NT2/D1 (cell line): ENCODE results near the gene NAPB.

ENCODE experiments used
- DNase-seq: peaks from one replicate; pipeline ENCODE4 v3.0.0-alpha.2; 2011; ENCODE audit warnings: low read depth, low spot score
- H3K27me3 ChIP-seq: 2 replicates; pipeline ENCODE4 v1.6.0; 2011; ENCODE audit warnings: mild to moderate bottlenecking; ENCODE audit not compliant: insufficient read length, insufficient read depth
- H3K36me3 ChIP-seq: 2 replicates; pipeline ENCODE4 v1.6.1; 2011; ENCODE audit warnings: mild to moderate bottlenecking, low read length, mixed read lengths; ENCODE audit not compliant: insufficient read depth, insufficient read length
- H3K4me1 ChIP-seq: 2 replicates; pipeline ENCODE4 v1.5.1; 2011; ENCODE audit not compliant: insufficient read depth, insufficient read length
- H3K4me3 ChIP-seq: 2 replicates; pipeline ENCODE4 v1.5.1; 2011; ENCODE audit warnings: low read depth; ENCODE audit not compliant: insufficient read length
- H3K9ac ChIP-seq: 2 replicates; pipeline ENCODE4 v1.6.0; 2011; ENCODE audit warnings: low read depth; ENCODE audit not compliant: insufficient read length
- H3K9me3 ChIP-seq: 2 replicates; pipeline ENCODE4 v1.5.1; 2011; ENCODE audit warnings: mild to moderate bottlenecking, low read length; ENCODE audit not compliant: insufficient read depth
- SUZ12 ChIP-seq: IDR thresholded peaks from 2 replicates; pipeline ENCODE4 v1.6.1; 2011; ENCODE audit not compliant: insufficient read length, insufficient read depth; ENCODE audit errors: extremely low read depth
- YY1 ChIP-seq: IDR thresholded peaks from 2 replicates; pipeline ENCODE4 v1.6.1; 2011; ENCODE audit not compliant: insufficient read length, insufficient read depth
- ZNF274 ChIP-seq: IDR thresholded peaks from 2 replicates; pipeline ENCODE4 v1.6.1; 2011; ENCODE audit warnings: mild to moderate bottlenecking, low read depth, low read length

The NAPB gene

GRCh38 chr20:23401051-23401450 is 20.2 kb downstream of the NAPB start:
- DNase-seq, result no peak
- Histone ChIP-seq H3K9ac (no peak overlapping the region), H3K27me3 (no peaks in the 10 kb centered on the region), H3K4me1 (no peaks in the 10 kb centered on the region), H3K4me3 (no peak overlapping the region), H3K36me3 (peaks cover 20% of the 10 kb centered on the region), H3K9me3 (no peaks in the 10 kb centered on the region)
- TF ChIP-seq YY1 (no peak), SUZ12 (no peak), ZNF274 (no peak)

- Histone ChIP-seq H3K27me3 (no peaks in the 10 kb centered on the region), H3K36me3 (peaks cover 26% of the 10 kb centered on the region)
- TF ChIP-seq SUZ12 (no peak), YY1 (no peak), ZNF274 (no peak)
Observed at GRCh38 chr20:23399568-23400241, 21.6 kb downstream of the NAPB start.

GRCh38 chr20:23397961-23398360 is 23.3 kb downstream of the NAPB start:
- Histone ChIP-seq H3K4me1 (no peaks in the 10 kb centered on the region), H3K9me3 (no peaks in the 10 kb centered on the region), H3K27me3 (no peaks in the 10 kb centered on the region), H3K4me3 (no peak overlapping the region), H3K36me3 (peaks cover 43% of the 10 kb centered on the region), H3K9ac (no peak overlapping the region)
- no peak for TF ChIP-seq YY1
- no peak for TF ChIP-seq SUZ12
- TF ChIP-seq ZNF274, result no peak
- no peak for DNase-seq

More at GRCh38 chr20:23399568-23400241, 21.6 kb downstream of the NAPB start:
- Histone ChIP-seq H3K4me1 (no peaks in the 10 kb centered on the region), H3K9me3 (no peaks in the 10 kb centered on the region), H3K9ac (no peak overlapping the region), H3K4me3 (no peak overlapping the region)
- DNase-seq, result no peak

- H3K4me3 ChIP-seq, result no peak overlapping the region
- H3K27me3 ChIP-seq, result no peaks in the 10 kb centered on the region
- TF ChIP-seq SUZ12 (no peak), YY1 (no peak), ZNF274 (no peak)
- no peaks in the 10 kb centered on the region for H3K4me1 ChIP-seq
- H3K9me3 ChIP-seq, result no peaks in the 10 kb centered on the region
- peaks cover 44% of the 10 kb centered on the region for H3K36me3 ChIP-seq
- no peak overlapping the region for H3K9ac ChIP-seq
- no peak for DNase-seq
Observed at GRCh38 chr20:23396950-23397627, 24.2 kb downstream of the NAPB start.

GRCh38 chr20:23393996-23394775 is 27.1 kb downstream of the NAPB start:
- H3K27me3 ChIP-seq, result no peaks in the 10 kb centered on the region
- DNase-seq, result no peak
- H3K4me3 ChIP-seq, result no peak overlapping the region
- no peaks in the 10 kb centered on the region for H3K4me1 ChIP-seq
- no peaks in the 10 kb centered on the region for H3K9me3 ChIP-seq
- TF ChIP-seq YY1, result no peak
- TF ChIP-seq ZNF274, result no peak
- TF ChIP-seq SUZ12, result no peak
- peaks cover 48% of the 10 kb centered on the region for H3K36me3 ChIP-seq
- H3K9ac ChIP-seq, result no peak overlapping the region

GRCh38 chr20:23391707-23392310 is 29.5 kb downstream of the NAPB start:
- TF ChIP-seq ZNF274, result no peak
- no peak for TF ChIP-seq SUZ12
- TF ChIP-seq YY1, result no peak
- H3K4me3 ChIP-seq, result no peak overlapping the region
- H3K9me3 ChIP-seq, result no peaks in the 10 kb centered on the region
- H3K4me1 ChIP-seq, result no peaks in the 10 kb centered on the region
- peak; percentile 3 for DNase-seq
- H3K9ac ChIP-seq, result no peak overlapping the region
- no peaks in the 10 kb centered on the region for H3K27me3 ChIP-seq
- peaks cover 51% of the 10 kb centered on the region for H3K36me3 ChIP-seq
